ENCODE data around the gene AMBP.

The AMBP gene

GRCh38 chr9:114112778-114113584 lies 34.9 kb upstream of the AMBP start:
- DNase-seq: peak; percentile 23

DNA sequence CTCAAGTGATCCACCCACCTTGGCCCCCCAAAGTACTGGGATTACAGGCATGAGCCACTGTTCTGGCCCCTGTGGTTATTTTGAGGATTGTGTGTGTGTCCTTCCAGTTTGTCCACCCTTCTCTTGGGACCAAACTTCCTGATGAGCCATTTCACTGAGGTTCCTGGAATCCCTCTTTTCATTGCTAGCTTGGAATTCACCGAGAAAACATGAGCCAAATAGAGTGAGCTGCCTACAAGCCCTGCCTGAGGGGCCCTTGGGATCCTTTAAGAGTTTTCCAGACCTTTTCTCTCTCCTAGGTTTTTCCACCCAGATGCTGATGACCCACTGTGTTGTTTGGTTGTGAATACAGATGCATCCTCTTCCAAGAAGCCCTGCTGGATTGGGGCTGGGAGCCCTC lies 34.2 kb upstream of the AMBP start:
- DNase-seq: no peak

DNA sequence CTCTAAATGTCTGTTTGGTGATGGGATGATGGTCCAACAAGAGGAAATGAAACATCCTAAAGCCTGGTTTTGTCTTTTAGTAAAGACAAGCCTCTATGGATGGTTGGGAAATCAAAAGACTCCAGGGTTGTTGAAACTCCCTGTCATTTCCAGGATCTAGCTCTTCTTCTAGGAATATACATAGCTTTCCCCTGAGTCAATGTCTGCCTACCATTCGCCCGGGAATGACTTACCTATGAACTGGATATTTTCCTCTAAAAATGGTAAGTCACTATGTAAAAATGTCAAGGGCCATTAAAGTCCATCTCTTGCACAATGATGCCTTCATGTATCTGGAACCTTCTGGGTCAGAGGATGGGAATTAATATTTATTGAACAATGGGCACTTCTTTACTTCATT lies 32.1 kb upstream of the AMBP start:
- DNase-seq: peak; percentile 75

DNA sequence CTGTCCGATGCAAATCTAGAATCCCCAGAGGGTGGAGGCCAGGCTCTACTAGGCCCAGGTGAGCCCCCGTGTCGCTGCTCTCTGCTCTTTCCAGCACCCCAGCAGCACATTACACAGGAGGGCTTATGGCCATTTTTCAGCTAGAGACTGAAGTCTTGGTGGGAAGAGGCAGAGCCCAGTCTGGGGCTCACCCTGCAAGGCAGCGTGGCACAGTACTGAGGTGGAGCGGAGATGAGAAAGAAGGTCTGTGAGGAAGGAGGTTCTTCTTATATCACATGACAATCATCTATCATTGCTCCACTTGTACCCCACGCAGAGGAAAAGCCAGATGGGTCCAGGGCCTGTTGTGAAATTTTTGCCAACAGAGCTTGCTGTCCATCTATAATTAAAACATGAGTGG lies 31.0 kb upstream of the AMBP start:
- no peak for DNase-seq

- DNase-seq: peak; percentile 54
These were observed 30.1 kb upstream of the AMBP start for GRCh38 chr9:114108016-114108833.

DNA sequence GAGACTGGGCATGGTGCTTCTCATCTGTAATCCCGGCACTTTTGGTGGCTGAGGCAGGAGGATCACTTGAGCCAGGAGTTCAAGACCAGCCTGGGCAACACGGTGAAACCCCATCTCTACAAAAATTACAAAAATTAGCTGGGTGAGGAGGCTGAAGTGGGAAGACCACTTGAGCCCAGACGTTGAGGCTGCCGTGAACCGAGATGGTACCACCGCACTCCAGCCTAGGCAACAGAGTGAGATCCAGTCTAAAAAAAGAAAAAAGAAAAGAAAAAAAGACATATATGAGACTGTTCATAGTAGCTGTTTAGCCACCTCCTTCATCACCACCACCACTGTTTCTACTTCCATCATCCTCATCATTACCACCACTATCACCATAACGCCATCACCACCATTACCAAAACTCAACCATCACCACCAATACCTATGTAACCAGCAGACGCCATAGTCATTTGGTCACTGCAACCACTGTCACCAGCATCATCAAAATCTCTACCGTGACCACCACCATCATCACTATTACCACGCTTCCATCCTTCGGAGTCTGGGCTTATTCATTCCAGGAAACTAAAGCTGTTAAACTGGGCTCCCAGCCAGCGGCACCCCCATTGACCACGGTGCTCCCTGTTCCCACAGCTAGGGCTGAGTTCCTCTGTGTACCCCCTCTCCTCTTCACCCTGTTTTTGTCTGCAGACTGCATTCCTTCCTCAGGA lies 29.3 kb upstream of the AMBP start:
- no peak for DNase-seq

DNA sequence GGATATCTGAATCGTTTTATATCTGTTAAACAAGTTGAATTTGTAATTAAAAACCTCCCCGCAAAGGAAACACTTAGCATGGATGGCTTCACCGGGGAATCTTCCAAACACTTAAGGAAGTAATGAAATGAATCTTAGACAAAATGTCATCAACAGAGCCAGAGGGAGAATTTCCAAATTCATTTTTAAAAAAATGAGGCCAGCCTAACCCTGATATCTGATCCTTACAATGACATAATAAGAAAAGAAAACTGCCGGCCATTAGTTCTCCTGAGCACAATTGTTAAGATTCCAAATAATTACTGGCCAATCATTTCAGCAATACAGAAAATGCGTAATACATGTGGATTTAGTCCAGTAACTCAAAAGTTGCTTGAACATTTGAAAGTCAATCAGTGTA lies 27.1 kb upstream of the AMBP start:
- no peak for DNase-seq

DNA sequence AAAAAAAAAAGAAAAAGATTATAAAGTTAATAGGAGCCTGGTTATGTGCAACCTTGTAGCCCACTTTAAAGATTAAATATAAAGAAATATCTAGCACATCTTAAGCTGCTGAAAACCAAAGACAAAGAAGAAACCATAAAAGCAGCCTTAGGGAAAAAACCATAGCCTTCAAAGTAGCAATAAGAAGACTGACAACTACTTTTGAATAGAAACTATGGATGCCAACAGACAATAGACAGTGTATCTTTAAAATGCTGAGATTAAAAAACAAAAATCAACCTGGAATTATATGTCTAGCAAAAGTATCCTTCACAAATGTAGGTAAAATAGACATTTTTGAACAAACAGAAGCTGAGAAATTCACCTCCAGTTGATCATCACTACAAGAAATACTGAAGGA lies 24.4 kb upstream of the AMBP start:
- no peak for DNase-seq

- no peak for DNase-seq
These were observed 22.4 kb upstream of the AMBP start for GRCh38 chr9:114100536-114100935.

GRCh38 chr9:114099669-114100270 lies 21.7 kb upstream of the AMBP start:
- DNase-seq: no peak

GRCh38 chr9:114098936-114099668 lies 21.0 kb upstream of the AMBP start, which contains the start of gene KIF12:
Gene KIF12 (minus strand): TSS chr9:114099292. CDS start chr9:114099276, 16 bp downstream.
- no peak for DNase-seq

DNA sequence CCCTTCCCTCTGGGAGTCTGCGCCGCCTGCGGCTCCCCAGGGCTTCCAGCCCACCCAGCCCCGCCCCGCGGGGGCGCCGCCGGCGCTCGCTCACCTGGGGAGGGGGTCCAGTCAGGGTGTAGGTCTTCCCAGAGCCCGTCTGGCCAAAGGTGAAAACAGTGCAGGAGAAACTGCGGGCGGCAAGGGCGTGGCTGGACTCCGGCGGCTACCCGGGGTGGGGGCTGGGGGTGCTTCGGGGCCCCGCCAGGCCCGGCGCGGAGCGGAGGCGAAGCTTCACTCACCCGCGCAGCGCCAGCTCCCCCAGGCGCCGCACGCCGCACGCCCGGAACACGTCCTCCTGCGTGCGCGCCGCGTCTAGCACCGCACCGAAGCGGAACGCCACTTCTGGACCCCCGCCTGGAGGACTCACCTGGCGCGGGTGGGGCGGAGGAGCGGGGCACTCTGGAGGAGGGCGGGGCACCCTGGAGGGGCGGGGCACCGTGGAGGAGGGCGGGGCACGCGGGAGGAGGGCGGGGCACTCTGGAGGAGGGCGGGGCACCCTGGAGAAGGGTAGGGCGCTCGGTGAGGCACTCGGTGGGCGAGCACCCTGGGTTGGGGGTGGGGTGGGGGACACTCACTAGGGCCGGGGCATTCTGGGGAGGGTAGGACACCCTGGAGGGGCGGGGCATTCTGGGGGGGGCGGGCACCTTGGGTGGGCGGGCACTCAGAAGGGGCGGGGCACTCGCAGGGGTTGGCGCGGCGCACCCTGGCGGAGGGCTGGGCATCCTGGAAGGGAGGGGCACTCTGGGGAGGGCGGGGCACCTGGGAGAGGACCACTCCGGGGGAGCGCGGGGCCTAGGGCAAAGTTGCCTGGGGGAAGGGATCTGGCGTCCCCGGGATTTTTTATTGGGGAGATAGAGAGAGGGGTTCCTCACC lies 20.2 kb upstream of the AMBP start:
- DNase-seq: no peak

- DNase-seq: no peak
These were observed 19.5 kb upstream of the AMBP start for GRCh38 chr9:114097613-114098020.

- DNase-seq: no peak
These were observed 18.9 kb upstream of the AMBP start for GRCh38 chr9:114096866-114097612.

DNA sequence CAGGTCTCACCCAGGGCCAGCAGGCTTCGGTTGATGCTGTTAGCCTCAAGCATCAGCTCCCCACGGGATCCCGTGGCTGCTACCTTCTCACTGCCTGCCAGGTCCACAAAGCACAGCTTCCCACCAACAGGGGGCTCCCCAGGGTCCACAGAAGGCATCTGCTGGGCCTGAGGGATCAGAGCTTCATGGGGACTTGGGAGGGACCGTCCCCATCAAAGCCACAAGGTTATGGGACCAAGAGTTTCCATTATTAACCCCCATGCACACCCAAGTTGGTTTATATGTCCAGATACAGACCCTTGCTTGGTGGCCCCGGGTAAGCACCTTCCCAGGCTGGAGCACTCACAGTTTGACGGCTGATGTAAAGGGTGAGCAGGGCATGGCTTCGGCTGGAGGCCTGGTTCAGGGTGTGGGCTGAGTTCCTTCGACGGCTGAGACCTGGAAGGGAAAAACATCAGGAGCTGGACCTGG lies 18.0 kb upstream of the AMBP start:
- no peak for DNase-seq

DNA sequence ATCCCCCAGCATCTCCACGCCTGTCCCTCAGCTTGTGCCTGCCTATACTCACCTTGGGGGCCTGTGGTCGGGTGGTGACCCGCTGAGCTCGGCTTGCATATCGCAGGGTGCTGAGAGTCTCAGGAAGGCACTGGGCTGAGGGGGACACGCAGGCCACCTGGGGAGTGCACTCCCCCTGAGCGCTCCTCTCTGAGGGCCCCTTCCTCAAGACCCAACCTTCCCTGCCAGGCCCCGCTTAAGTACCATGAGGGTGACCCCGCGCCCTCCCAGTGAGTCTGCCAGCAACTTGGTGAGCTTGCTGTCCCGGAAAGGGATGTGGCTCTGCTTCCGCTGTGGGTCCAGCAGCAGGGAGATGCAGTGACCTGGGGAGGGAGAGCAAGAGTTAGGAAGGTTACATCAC lies 16.9 kb upstream of the AMBP start:
- DNase-seq: no peak

DNA sequence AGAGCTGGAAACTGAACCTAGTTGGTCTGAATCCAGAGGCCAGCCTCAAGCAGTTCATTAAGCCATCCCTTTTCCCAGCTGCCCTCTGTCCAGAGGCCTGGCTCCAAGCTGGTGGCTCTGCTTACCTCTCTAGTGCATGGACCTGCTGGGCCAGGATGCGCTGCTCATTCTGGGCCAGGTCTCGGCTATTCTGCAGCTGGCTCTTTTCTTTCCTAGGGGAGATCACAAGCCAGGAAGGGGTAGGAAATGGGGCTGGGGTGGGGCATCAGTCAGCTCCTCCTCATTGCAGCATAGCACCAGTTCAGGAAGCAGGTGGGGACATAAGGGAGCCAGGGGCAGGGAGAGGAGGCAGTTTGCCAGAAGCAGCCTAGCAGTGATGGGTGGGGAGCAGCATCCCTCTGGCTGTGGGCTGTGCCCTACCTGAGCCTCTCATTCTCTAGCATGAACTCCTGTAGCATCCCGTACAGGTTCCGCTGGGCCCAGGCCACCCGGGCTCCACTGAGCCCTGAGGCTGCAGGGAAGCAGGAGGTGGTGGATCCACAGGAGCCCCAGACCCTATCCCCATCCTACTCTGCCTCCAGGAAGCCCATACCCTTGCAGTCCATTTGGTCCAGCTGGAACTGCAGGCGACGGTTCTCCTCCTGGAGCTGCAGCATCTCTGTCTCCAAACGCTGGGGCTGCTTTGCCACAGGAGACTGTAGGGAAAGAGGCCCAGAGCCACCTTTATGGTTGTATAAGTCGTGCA lies 15.8 kb upstream of the AMBP start:
- DNase-seq: no peak

- DNase-seq: no peak
These were observed 15.0 kb upstream of the AMBP start for GRCh38 chr9:114093031-114093471.

GRCh38 chr9:114092336-114092735 lies 14.2 kb upstream of the AMBP start:
- no peak for DNase-seq
